DOHH2 (cell line): ENCODE measurements around the gene CEP41.

Source experiments
- H3F3A ChIP-seq: fragments of 200-600 bp; sonication (generic), shearing (Covaris generic); 2 replicates; pipeline ENCODE4 v1.6.0; 2016; ENCODE audit warnings: antibody characterized with exemption, mild to moderate bottlenecking; ENCODE audit not compliant: control insufficient read depth, insufficient read depth
- H3K27ac ChIP-seq: fragments of 200-600 bp; sonication (generic); 2 replicates; pipeline ENCODE4 v1.5.1; 2014; ENCODE audit warnings: low read depth, mild to moderate bottlenecking, low read length, moderate library complexity
- H3K27me3 ChIP-seq: fragments of 200-600 bp; sonication (generic); 2 replicates; pipeline ENCODE4 v1.6.1; 2014; ENCODE audit warnings: mild to moderate bottlenecking, low read length, mixed read lengths; ENCODE audit not compliant: control insufficient read depth
- H3K36me3 ChIP-seq: fragments of 200-600 bp; sonication (generic); 2 replicates; pipeline ENCODE4 v1.6.1; 2014; ENCODE audit warnings: mild to moderate bottlenecking, low read length, moderate library complexity, mixed read lengths; ENCODE audit not compliant: control insufficient read depth
- H3K4me1 ChIP-seq: fragments of 200-600 bp; sonication (generic); 2 replicates; pipeline ENCODE4 v1.6.1; 2014; ENCODE audit warnings: mild to moderate bottlenecking, low read length, mixed read lengths; ENCODE audit not compliant: control insufficient read depth
- H3K4me2 ChIP-seq: fragments of 200-600 bp; sonication (generic); 2 replicates; pipeline ENCODE4 v1.6.0; 2014; ENCODE audit warnings: mild to moderate bottlenecking, low read length, moderate library complexity
- H3K4me3 ChIP-seq: fragments of 200-600 bp; sonication (generic); 2 replicates; pipeline ENCODE4 v1.5.1; 2014; ENCODE audit warnings: mild to moderate bottlenecking, low read length, mixed read lengths
- H3K79me2 ChIP-seq: fragments of 200-600 bp; sonication (generic); 2 replicates; pipeline ENCODE4 v1.6.1; 2014; ENCODE audit warnings: mild to moderate bottlenecking, low read length, mixed read lengths; ENCODE audit not compliant: control insufficient read depth
- H3K9me2 ChIP-seq: fragments of 200-600 bp; sonication (generic); replicated peaks from 2 replicates; pipeline ENCODE4 v1.6.1; 2014; ENCODE audit warnings: mild to moderate bottlenecking, low read length, mixed read lengths; ENCODE audit not compliant: control insufficient read depth
- H3K9me3 ChIP-seq: fragments of 200-600 bp; sonication (generic); 2 replicates; pipeline ENCODE4 v1.6.1; 2014; ENCODE audit warnings: antibody characterized with exemption, low read length, mixed read lengths; ENCODE audit not compliant: control insufficient read depth, insufficient read depth
- H4K20me1 ChIP-seq: fragments of 200-600 bp; sonication (generic); 2 replicates; pipeline ENCODE4 v1.6.0; 2014; ENCODE audit warnings: low read depth, mild to moderate bottlenecking, antibody characterized with exemption, low read length, moderate library complexity; ENCODE audit not compliant: control insufficient read depth, insufficient read depth
- EZH2phosphoT487 ChIP-seq: fragments of 200-600 bp; sonication (generic); IDR thresholded peaks from 2 replicates; pipeline ENCODE4 v1.6.1; 2017; ENCODE audit warnings: borderline replicate concordance, mild to moderate bottlenecking, antibody characterized with exemption, low read length, moderate library complexity, mixed read lengths
- TF ChIP-seq, protein P1 (sequence below): fragments of 200-600 bp; sonication (generic); IDR thresholded peaks from one replicate; pipeline ENCODE4 v1.5.1; 2014; ENCODE audit warnings: antibody characterized with exemption, mild to moderate bottlenecking, low read depth, low read length; ENCODE audit not compliant: poor library complexity, severe bottlenecking

The CEP41 gene

GRCh38 chr7:130435311-130435854, 5.4 kb downstream of the CEP41 start:
- Histone ChIP-seq H3K4me2 (no peak overlapping the region), H3K9me2 (no peaks in the 10 kb centered on the region), H3K4me3 (no peak overlapping the region), H3K79me2 (peaks cover 63% of the 10 kb centered on the region), H4K20me1 (no peaks in the 10 kb centered on the region), H3K27ac (no peak overlapping the region), H3K4me1 (peaks cover 29% of the 10 kb centered on the region), H3K9me3 (peaks cover 7% of the 10 kb centered on the region; the same call in 1 of the 2 replicates), H3F3A (no peaks in the 10 kb centered on the region), H3K36me3 (peaks cover 19% of the 10 kb centered on the region), H3K27me3 (no peaks in the 10 kb centered on the region)
- TF ChIP-seq, protein P1, sequence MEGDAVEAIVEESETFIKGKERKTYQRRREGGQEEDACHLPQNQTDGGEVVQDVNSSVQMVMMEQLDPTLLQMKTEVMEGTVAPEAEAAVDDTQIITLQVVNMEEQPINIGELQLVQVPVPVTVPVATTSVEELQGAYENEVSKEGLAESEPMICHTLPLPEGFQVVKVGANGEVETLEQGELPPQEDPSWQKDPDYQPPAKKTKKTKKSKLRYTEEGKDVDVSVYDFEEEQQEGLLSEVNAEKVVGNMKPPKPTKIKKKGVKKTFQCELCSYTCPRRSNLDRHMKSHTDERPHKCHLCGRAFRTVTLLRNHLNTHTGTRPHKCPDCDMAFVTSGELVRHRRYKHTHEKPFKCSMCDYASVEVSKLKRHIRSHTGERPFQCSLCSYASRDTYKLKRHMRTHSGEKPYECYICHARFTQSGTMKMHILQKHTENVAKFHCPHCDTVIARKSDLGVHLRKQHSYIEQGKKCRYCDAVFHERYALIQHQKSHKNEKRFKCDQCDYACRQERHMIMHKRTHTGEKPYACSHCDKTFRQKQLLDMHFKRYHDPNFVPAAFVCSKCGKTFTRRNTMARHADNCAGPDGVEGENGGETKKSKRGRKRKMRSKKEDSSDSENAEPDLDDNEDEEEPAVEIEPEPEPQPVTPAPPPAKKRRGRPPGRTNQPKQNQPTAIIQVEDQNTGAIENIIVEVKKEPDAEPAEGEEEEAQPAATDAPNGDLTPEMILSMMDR = no peak
- TF ChIP-seq EZH2phosphoT487 = no peak

DNA sequence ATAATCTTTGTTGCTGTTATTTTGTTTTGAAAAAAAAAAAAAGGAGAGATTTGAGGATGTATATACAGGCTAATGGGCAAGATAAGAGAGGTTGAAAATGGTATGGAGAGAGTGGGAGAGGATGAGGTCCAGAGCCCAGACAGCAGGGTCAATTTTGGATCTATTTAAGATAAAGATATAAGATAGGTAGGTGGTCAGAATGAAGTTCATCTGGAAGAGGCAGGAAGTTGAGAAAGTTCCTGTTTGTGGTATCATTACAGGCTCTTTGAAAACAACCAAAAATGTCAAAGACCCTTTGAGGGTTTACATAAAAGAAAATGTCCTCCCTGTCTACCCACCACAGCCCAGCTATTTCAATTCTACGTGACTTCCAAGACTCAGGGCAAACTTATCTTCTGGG, 7.5 kb downstream of the CEP41 start:
- no peak for TF ChIP-seq EZH2phosphoT487
- TF ChIP-seq, protein P1 = no peak
- no peaks in the 10 kb centered on the region for H4K20me1 ChIP-seq
- H3K9me2 ChIP-seq = no peaks in the 10 kb centered on the region
- no peak overlapping the region for H3K4me3 ChIP-seq
- H3F3A ChIP-seq = no peaks in the 10 kb centered on the region
- H3K4me1 ChIP-seq = peaks cover 15% of the 10 kb centered on the region
- no peak overlapping the region for H3K4me2 ChIP-seq
- no peaks in the 10 kb centered on the region for H3K9me3 ChIP-seq
- H3K27ac ChIP-seq = no peak overlapping the region
- H3K79me2 ChIP-seq = peaks cover 47% of the 10 kb centered on the region
- peaks cover 9% of the 10 kb centered on the region for H3K36me3 ChIP-seq
- no peaks in the 10 kb centered on the region for H3K27me3 ChIP-seq

DNA sequence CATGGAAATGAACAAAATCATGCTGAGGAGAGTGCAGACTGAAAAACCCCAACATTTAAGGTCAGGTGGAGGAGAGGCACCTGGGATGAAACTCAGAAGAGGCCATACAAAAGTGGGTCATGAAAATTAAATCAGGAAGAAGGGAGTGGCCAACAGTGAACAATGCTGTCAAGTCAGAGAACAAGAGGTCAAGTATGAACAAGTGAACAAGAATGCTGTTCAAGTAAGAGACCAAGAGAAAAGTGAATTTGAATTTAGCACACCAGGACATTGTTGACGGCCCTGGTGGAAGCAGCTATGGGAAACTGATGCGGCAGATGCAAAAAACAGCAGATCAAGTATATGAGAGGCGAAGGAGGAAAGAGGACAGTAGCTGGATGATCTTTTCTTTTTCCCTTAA, 7.9 kb downstream of the CEP41 start:
- H3K4me3 ChIP-seq = no peak overlapping the region
- TF ChIP-seq, protein P1 = no peak
- H3K79me2 ChIP-seq = peaks cover 44% of the 10 kb centered on the region
- H3K4me1 ChIP-seq = peaks cover 15% of the 10 kb centered on the region
- no peak overlapping the region for H3K4me2 ChIP-seq
- no peaks in the 10 kb centered on the region for H3K9me2 ChIP-seq
- no peaks in the 10 kb centered on the region for H3F3A ChIP-seq
- H3K36me3 ChIP-seq = peaks cover 9% of the 10 kb centered on the region
- H3K9me3 ChIP-seq = no peaks in the 10 kb centered on the region
- no peak overlapping the region for H3K27ac ChIP-seq
- H4K20me1 ChIP-seq = no peaks in the 10 kb centered on the region
- H3K27me3 ChIP-seq = no peaks in the 10 kb centered on the region
